Caco-2 (cell line): Measurements from ENCODE around the gene DEPP1. TPM values are rescaled to one million over a fixed set of nuclear protein-coding genes. Genes with fewer than 3 reads are reported as not detected.
A peak's percentile ranks its signal among the peaks of the same experiment; 100 is the strongest.

Experiments used
- BruUV-seq: library from RNA; stranded (reverse); fragments of 400-500 nt; replicated peaks from 2 replicates; lab custom pipeline; 2021; lab: Mats Ljungman, UMichigan
- CTCF ChIA-PET: fragments of 300-600 bp; sonication (Branson Sonifier 250); formaldehyde crosslinking; loops from one replicate; lab custom pipeline; 2022; ENCODE audit warnings: antibody characterized with exemption; lab: Charles Lee
- POLR2A ChIA-PET: fragments of 300-600 bp; sonication (Branson Sonifier 250); formaldehyde crosslinking; loops from one replicate; lab custom pipeline; 2022; ENCODE audit warnings: antibody characterized with exemption; lab: Charles Lee
- DNase-seq, 2 experiments: peaks; one replicate each; pipeline versions ENCODE4 v3.0.0 to v3.0.0-alpha.2; 2020 to 2022
- H3K27me3 ChIP-seq: replicated peaks from 2 replicates; pipeline ENCODE4 v1.6.0; 2011; ENCODE audit warnings: low read length; ENCODE audit not compliant: control insufficient read depth, insufficient read depth
- H3K36me3 ChIP-seq: 2 replicates; pipeline ENCODE4 v1.5.1; 2011; ENCODE audit warnings: low read length; ENCODE audit not compliant: control insufficient read depth, insufficient read depth
- H3K4me1 ChIP-seq: fragments of 250-450 bp; sonication (Bioruptor Pico); 2 replicates; pipeline ENCODE4 v1.5.1; 2020; ENCODE audit warnings: mild to moderate bottlenecking
- H3K4me3 ChIP-seq: 2 replicates; pipeline ENCODE4 v1.5.1; 2011; ENCODE audit warnings: low read depth, mild to moderate bottlenecking, control low read depth, low read length
- H3K9me3 ChIP-seq: fragments of 250-450 bp; sonication (Bioruptor Pico); 2 replicates; pipeline ENCODE4 v1.5.1; 2020; ENCODE audit warnings: mild to moderate bottlenecking, moderate library complexity
- H3K27ac Mint-ChIP-seq: one replicate; pipeline ENCODE4 v1.8.0; 2022; ENCODE audit warnings: mixed read lengths; ENCODE audit not compliant: unreplicated experiment
- H3K27me3 Mint-ChIP-seq: one replicate; pipeline ENCODE4 v1.8.0; 2022; ENCODE audit warnings: mixed read lengths; ENCODE audit not compliant: insufficient read depth, unreplicated experiment
- H3K36me3 Mint-ChIP-seq: one replicate; pipeline ENCODE4 v1.8.0; 2022; ENCODE audit warnings: mild to moderate bottlenecking, mixed read lengths; ENCODE audit not compliant: insufficient read depth, unreplicated experiment
- H3K4me1 Mint-ChIP-seq: one replicate; pipeline ENCODE4 v1.8.0; 2022; ENCODE audit warnings: low read depth, mixed read lengths; ENCODE audit not compliant: unreplicated experiment
- H3K4me3 Mint-ChIP-seq: one replicate; pipeline ENCODE4 v1.8.0; 2022; ENCODE audit warnings: mild to moderate bottlenecking, moderate library complexity, mixed read lengths; ENCODE audit not compliant: unreplicated experiment
- H3K9me3 Mint-ChIP-seq: one replicate; pipeline ENCODE4 v1.8.0; 2022; ENCODE audit warnings: mixed read lengths; ENCODE audit not compliant: unreplicated experiment
- CTCF ChIP-seq, 2 experiments: fragments of 200-600 bp in 1 of 2; IDR thresholded peaks; 1 replicate in 1 of 2; 2 replicates in 1 of 2; pipeline versions ENCODE4 v1.5.1 to v1.8.0; 2011 to 2022; ENCODE audit warnings: antibody characterized with exemption in 1 of 2, control low read depth in 1 of 2, inconsistent platforms in 1 of 2, low read depth in 1 of 2, low read length in 1 of 2, mild to moderate bottlenecking in 1 of 2, moderate library complexity in 1 of 2; ENCODE audit not compliant: insufficient read depth in 1 of 2, severe bottlenecking in 1 of 2, unreplicated experiment in 1 of 2
- intact Hi-C: fragments of 100-400 bp; cut with micrococcal nuclease; formaldehyde crosslinking; loops from one replicate; pipeline ENCODE4 v1.10.0; 2022; ENCODE audit not compliant: unreplicated experiment
- total RNA-seq: library from RNA; stranded (reverse); gene quantifications from 2 replicates; pipeline ENCODE4 v1.2.3, GENCODE V29; 2022

The DEPP1 gene
- total RNA-seq, 1 experiment from 2014 or later = 13.6 TPM

GRCh38 chr10:44961931-44962750, 16.5 kb downstream of the DEPP1 start:
- Histone ChIP-seq H3K4me1 (peaks cover 67% of the 10 kb centered on the region), H3K9me3 (no peaks in the 10 kb centered on the region), H3K27me3 (no peaks in the 10 kb centered on the region), H3K36me3 (0 out of 2 replicates have a peak, but pooled peaks cover 2% of the 10 kb centered on the region), H3K4me3 (no peak overlapping the region)
- H3K4me3 Mint-ChIP-seq = no peak overlapping the region
- intact Hi-C loops = no loop called here
- BruUV-seq = no TSS peak
- H3K4me1 Mint-ChIP-seq = peaks cover 55% of the 10 kb centered on the region
- H3K27ac Mint-ChIP-seq = peak overlapping the region; percentile 54
- CTCF ChIA-PET = interaction anchor here (1.4 to 2.1 kb wide), 3 partner anchors 9 to 29 kb away, joined by 5 to 15 read pairs (median 9); no protein-coding TSS in a partner anchor
- H3K27me3 Mint-ChIP-seq = no peaks in the 10 kb centered on the region
- peaks cover 11% of the 10 kb centered on the region for H3K9me3 Mint-ChIP-seq
- POLR2A ChIA-PET = interaction anchor here (1.1 kb wide), 1 partner anchor 38 kb away, joined by 3 read pairs; no protein-coding TSS in a partner anchor
- H3K36me3 Mint-ChIP-seq = peaks cover 16% of the 10 kb centered on the region
- DNase-seq = no peak
- no peak for TF ChIP-seq CTCF (IDR thresholded peaks at IDR 0.05; ENCODE audit: insufficient read depth in 1 of 2, low read depth in 1 of 2, low read length in 1 of 2, severe bottlenecking in 1 of 2, unreplicated experiment in 1 of 2)

- Histone ChIP-seq H3K36me3 (0 out of 2 replicates have a peak, but pooled peaks cover 2% of the 10 kb centered on the region), H3K4me1 (peaks cover 58% of the 10 kb centered on the region), H3K27me3 (no peaks in the 10 kb centered on the region), H3K9me3 (no peaks in the 10 kb centered on the region), H3K4me3 (0 out of 2 replicates have a peak overlapping the region, but pooled peaks have one; percentile 2)
- CTCF ChIA-PET = interaction anchor here (0.8 to 1.5 kb wide), 6 partner anchors 12 to 28 kb away, joined by 3 to 9 read pairs (median 4); partner anchors contain the start of gene DEPP1
- no peaks in the 10 kb centered on the region for H3K27me3 Mint-ChIP-seq
- peaks cover 14% of the 10 kb centered on the region for H3K36me3 Mint-ChIP-seq
- peak overlapping the region; percentile 42 for H3K27ac Mint-ChIP-seq
- no peak for DNase-seq
- POLR2A ChIA-PET = interaction anchor here (2.9 kb wide), 1 partner anchor 17 kb away, joined by 23 read pairs; the partner anchor contains the start of gene DEPP1
- H3K4me1 Mint-ChIP-seq = peaks cover 51% of the 10 kb centered on the region
- intact Hi-C loops = no loop called here
- peaks cover 11% of the 10 kb centered on the region for H3K9me3 Mint-ChIP-seq
- BruUV-seq = no TSS peak
- no peak for TF ChIP-seq CTCF (IDR thresholded peaks at IDR 0.05; ENCODE audit: insufficient read depth in 1 of 2, low read depth in 1 of 2, low read length in 1 of 2, severe bottlenecking in 1 of 2, unreplicated experiment in 1 of 2)
- peak overlapping the region; percentile 78 for H3K4me3 Mint-ChIP-seq
Observed at GRCh38 chr10:44961230-44961571, 17.4 kb downstream of the DEPP1 start.

GRCh38 chr10:44960482-44961229, 18.0 kb downstream of the DEPP1 start:
- intact Hi-C loops = no loop called here
- CTCF ChIA-PET = interaction anchor here (0.7 to 1.3 kb wide), 6 partner anchors 12 to 29 kb away, joined by 3 to 5 read pairs (median 4); partner anchors contain the start of gene DEPP1
- H3K27ac Mint-ChIP-seq = peak overlapping the region; percentile 42
- POLR2A ChIA-PET = interaction anchor here (2.9 kb wide), 1 partner anchor 18 kb away, joined by 23 read pairs; the partner anchor contains the start of gene DEPP1
- H3K9me3 Mint-ChIP-seq = peaks cover 7% of the 10 kb centered on the region
- peaks cover 18% of the 10 kb centered on the region for H3K36me3 Mint-ChIP-seq
- DNase-seq = no peak
- 0 out of 2 replicates have a peak, but pooled peaks cover 2% of the 10 kb centered on the region for H3K36me3 ChIP-seq
- H3K27me3 Mint-ChIP-seq = no peaks in the 10 kb centered on the region
- H3K4me3 ChIP-seq = peak overlapping the region; percentile 82
- no peaks in the 10 kb centered on the region for H3K27me3 ChIP-seq
- BruUV-seq = no TSS peak
- H3K4me1 ChIP-seq = peaks cover 53% of the 10 kb centered on the region
- no peak for TF ChIP-seq CTCF (IDR thresholded peaks at IDR 0.05; ENCODE audit: insufficient read depth in 1 of 2, low read depth in 1 of 2, low read length in 1 of 2, severe bottlenecking in 1 of 2, unreplicated experiment in 1 of 2)
- H3K9me3 ChIP-seq = no peaks in the 10 kb centered on the region
- peaks cover 45% of the 10 kb centered on the region for H3K4me1 Mint-ChIP-seq
- H3K4me3 Mint-ChIP-seq = peak overlapping the region; percentile 78
